GM12878 (cell line): ENCODE results near the gene BTBD9. TPM values are rescaled to one million over a fixed set of nuclear protein-coding genes. Genes with fewer than 3 reads are reported as not detected.

Experiments
- ATAC-seq: fragments of 200-7000 bp; cut with Tn5 transposase; 3 replicates; pipeline ENCODE4 v1.9.1; 2020; ENCODE audit warnings: mild to moderate bottlenecking, moderate library complexity
- BruUV-seq: library from RNA; stranded (reverse); fragments of 400-500 nt; replicated peaks from 2 replicates; lab custom pipeline; 2021; lab: Mats Ljungman, UMichigan
- CTCF ChIA-PET: fragments of 300-600 bp; sonication (Branson Sonifier 250); formaldehyde crosslinking; extraction: SDS; loops from one replicate; lab custom pipeline; 2021; ENCODE audit warnings: inconsistent platforms; lab: Yijun Ruan, JAX
- POLR2A ChIA-PET: fragments of 350-600 bp; formaldehyde crosslinking; extraction: SDS; loops from one replicate; lab custom pipeline; 2021; ENCODE audit warnings: inconsistent platforms; lab: Charles Lee
- RAD21 ChIA-PET: fragments of 300-600 bp; sonication (Branson Sonifier 250); formaldehyde crosslinking; loops from one replicate; lab custom pipeline; 2023; ENCODE audit warnings: antibody characterized with exemption; ENCODE audit not compliant: unreplicated experiment; lab: Charles Lee
- SMC1A ChIA-PET: fragments of 300-600 bp; sonication (Branson Sonifier 250); formaldehyde crosslinking; loops from one replicate; lab custom pipeline; 2023; ENCODE audit not compliant: unreplicated experiment, uncharacterized antibody; lab: Charles Lee
- DNase-seq: peaks from one replicate; pipeline ENCODE4 v3.0.0-alpha.2; 2011; ENCODE audit warnings: low read depth, low spot score
- FAIRE-seq: peaks from 3 replicates; lab custom pipeline; 2011; peaks lifted over from hg19 to GRCh38; lab: Jason Lieb, UNC
- H2AFZ ChIP-seq: 2 replicates; pipeline ENCODE4 v1.6.0; 2011; ENCODE audit warnings: low read depth, low read length, control low read depth; ENCODE audit not compliant: control insufficient read depth
- H3K27ac ChIP-seq: 2 replicates; pipeline ENCODE4 v1.5.1; 2011; ENCODE audit warnings: control low read depth; ENCODE audit not compliant: control insufficient read depth, insufficient read depth
- H3K27me3 ChIP-seq, 2 experiments: replicated peaks in 1 of 2; 2 replicates each; pipeline versions ENCODE4 v1.6.0 to v1.6.1; 2011; ENCODE audit warnings: low read length in 1 of 2; ENCODE audit not compliant: control insufficient read depth in 2 of 2, insufficient read depth in 2 of 2
- H3K36me3 ChIP-seq, 2 experiments: 2 replicates each; pipeline ENCODE4 v1.5.1; 2011; ENCODE audit warnings: low read length in 1 of 2; ENCODE audit not compliant: control insufficient read depth in 2 of 2, insufficient read depth in 2 of 2
- H3K4me1 ChIP-seq: 2 replicates; pipeline ENCODE4 v1.6.1; 2011; ENCODE audit warnings: mild to moderate bottlenecking, low read length, moderate library complexity, mixed read lengths; ENCODE audit not compliant: control insufficient read depth, insufficient read depth
- H3K4me2 ChIP-seq: 2 replicates; pipeline ENCODE4 v1.6.0; 2011; ENCODE audit warnings: control low read depth; ENCODE audit not compliant: control insufficient read depth, insufficient read depth
- H3K4me3 ChIP-seq: fragments of 200-600 bp; sonication (generic); 2 replicates; pipeline ENCODE4 v1.5.1; 2016
- H3K79me2 ChIP-seq: 2 replicates; pipeline ENCODE4 v1.6.0; 2011; ENCODE audit warnings: low read length; ENCODE audit not compliant: control insufficient read depth, insufficient read depth
- H3K9ac ChIP-seq: 2 replicates; pipeline ENCODE4 v1.8.0; 2011; ENCODE audit warnings: low read length, control low read depth, mixed read lengths; ENCODE audit not compliant: control insufficient read depth, insufficient read depth
- H3K9me3 ChIP-seq: replicated peaks from 3 replicates; pipeline ENCODE4 v1.5.1; 2011; ENCODE audit warnings: mild to moderate bottlenecking, low read length; ENCODE audit not compliant: control insufficient read depth, insufficient read depth
- H4K20me1 ChIP-seq: 2 replicates; pipeline ENCODE4 v1.6.0; 2011; ENCODE audit not compliant: control insufficient read depth, insufficient read depth
- BACH1 ChIP-seq: fragments of 450-650 bp; IDR thresholded peaks from 2 replicates; pipeline ENCODE4 v1.6.1; 2017; ENCODE audit warnings: mild to moderate bottlenecking, borderline replicate concordance
- CBX3 ChIP-seq: fragments of 200-600 bp; sonication (generic); IDR thresholded peaks from 2 replicates; pipeline ENCODE4 v1.6.1; 2016; ENCODE audit warnings: low read depth, borderline replicate concordance
- EZH2 ChIP-seq: IDR thresholded peaks from 2 replicates; pipeline ENCODE4 v1.6.1; 2012; ENCODE audit warnings: low read depth, mild to moderate bottlenecking, control low read depth, inconsistent platforms, low read length, borderline replicate concordance; ENCODE audit not compliant: control insufficient read depth
- FOXK2 ChIP-seq: fragments of 450-650 bp; IDR thresholded peaks from 2 replicates; pipeline ENCODE4 v1.6.1; 2017; ENCODE audit warnings: mild to moderate bottlenecking, moderate library complexity
- IKZF1 ChIP-seq: fragments of 450-650 bp; conservative IDR thresholded peaks from 2 replicates; pipeline ENCODE4 v1.6.1; 2017; ENCODE audit warnings: antibody characterized with exemption, mild to moderate bottlenecking
- NBN ChIP-seq: fragments of 450-650 bp; IDR thresholded peaks from 2 replicates; pipeline ENCODE4 v1.6.1; 2016
- PAX8 ChIP-seq: fragments of 450-650 bp; IDR thresholded peaks from 2 replicates; pipeline ENCODE4 v1.6.1; 2017; ENCODE audit warnings: mild to moderate bottlenecking, moderate library complexity
- RAD51 ChIP-seq: fragments of 450-650 bp; IDR thresholded peaks from 2 replicates; pipeline ENCODE4 v1.6.1; 2016; ENCODE audit warnings: moderate library complexity, mild to moderate bottlenecking, inconsistent platforms
- RELA ChIP-seq: fragments of 450-650 bp; IDR thresholded peaks from 2 replicates; pipeline ENCODE4 v1.8.0; 2014; ENCODE audit warnings: borderline replicate concordance; ENCODE audit not compliant: partially characterized antibody
- SIX5 ChIP-seq: IDR thresholded peaks from 2 replicates; pipeline ENCODE4 v1.6.1; 2011; ENCODE audit warnings: mild to moderate bottlenecking, low read depth, low read length, moderate library complexity; ENCODE audit not compliant: severe bottlenecking
- SMC3 ChIP-seq: IDR thresholded peaks from 2 replicates; pipeline ENCODE4 v1.6.1; 2011; ENCODE audit warnings: low read length, improper control_type of control experiment, borderline replicate concordance
- STAT3 ChIP-seq: IDR thresholded peaks from 2 replicates; pipeline ENCODE4 v1.6.1; 2011; ENCODE audit warnings: low read depth, low read length, improper control_type of control experiment
- TBL1XR1 ChIP-seq: IDR thresholded peaks from 2 replicates; pipeline ENCODE4 v1.6.1; 2012; ENCODE audit warnings: low read depth, low read length, improper control_type of control experiment
- ZBTB11 ChIP-seq: fragments of 450-650 bp; formaldehyde crosslinking; IDR thresholded peaks from 2 replicates; pipeline ENCODE4 v1.5.0; 2022; ENCODE audit warnings: mild to moderate bottlenecking, missing genetic modification characterization
- ZBTB40 ChIP-seq: fragments of 450-650 bp; IDR thresholded peaks from 2 replicates; pipeline ENCODE4 v1.6.1; 2016; ENCODE audit warnings: mild to moderate bottlenecking, moderate library complexity, borderline replicate concordance
- ZNF207 ChIP-seq: fragments of 450-650 bp; IDR thresholded peaks from 2 replicates; pipeline ENCODE4 v1.6.1; 2014; ENCODE audit warnings: antibody characterized with exemption, mild to moderate bottlenecking, borderline replicate concordance
- ZNF274 ChIP-seq: IDR thresholded peaks from one replicate; pipeline ENCODE4 v1.8.0; 2011; ENCODE audit not compliant: insufficient read length, insufficient read depth
- ZNF622 ChIP-seq: fragments of 450-650 bp; IDR thresholded peaks from 2 replicates; pipeline ENCODE4 v1.6.1; 2017; ENCODE audit warnings: mild to moderate bottlenecking, inconsistent platforms
- WGBS: methylation state at CpG from one replicate; pipeline ENCODE4 v1.1.6; 2016; ENCODE audit warnings: low lambda C conversion rate; ENCODE audit not compliant: insufficient replicate concordance, insufficient coverage; ENCODE audit errors: missing lambda C conversion rate; 5-methylcytosine and 5-hydroxymethylcytosine counted together
- in situ Hi-C: fragments of 300-500 bp; cut with MboI; formaldehyde crosslinking; loops from 9 replicates; pipeline ENCODE4 v1.14.3; 2018; ENCODE audit warnings: mixed read lengths
- intact Hi-C: fragments of 100-400 bp; cut with micrococcal nuclease; formaldehyde crosslinking; loops from one replicate; pipeline ENCODE4 v1.14.2; 2022; ENCODE audit not compliant: unreplicated experiment
- polyA plus RNA-seq, 11 experiments: library from polyadenylated mRNA; depleted of rRNA in 4 of 11; unstranded in 6 of 11; stranded (reverse) in 5 of 11; fragments of >200 nt; fragmentation: Nextera tagmentation in 4 of 11; fragmentation: Illumina TruSeq in 1 of 11; extraction: Ambion mirVana in 4 of 11; extraction: Trizol in 1 of 11; gene quantifications; 1 replicate in 1 of 11; 2 replicates in 10 of 11; pipeline versions ENCODE4 v1.2.1 to v1.2.3, GENCODE V29; 2011 to 2016; ENCODE audit warnings: inconsistent platforms in 2 of 11, missing spikeins in 2 of 11, low read depth in 1 of 11
- total RNA-seq, 4 experiments: library from RNA; depleted of rRNA in 3 of 4; stranded (reverse); fragments of >200 nt in 3 of 4; fragmentation: Illumina TruSeq in 1 of 4; extraction: Trizol in 1 of 4; gene quantifications; 2 replicates each; pipeline versions ENCODE4 v1.2.1 to v1.2.3, GENCODE V29; 2013 to 2021

The BTBD9 gene
- total and polyA plus RNA-seq, 10 of the 15 experiments (the other 5 are each of a cell fraction or from before 2014, with no cell fraction given), result 0.22 to 8.6 (median 4.6) TPM

GRCh38 chr6:38498805-38499445 lies 140.8 kb downstream of the BTBD9 start:
- intact Hi-C loops (loop anchor here (10.0 kb wide), 1 partner anchor 324 kb away; no protein-coding TSS in a partner anchor), in situ Hi-C loops (loop anchor here (10.0 kb wide), 1 partner anchor 714 kb away; no protein-coding TSS in a partner anchor)
- DNase-seq, result no peak
- Histone ChIP-seq H3K9me3 (no peaks in the 10 kb centered on the region), H3K4me2 (no peak overlapping the region), H3K4me1 (0 out of 2 replicates have a peak, but pooled peaks cover 6% of the 10 kb centered on the region), H3K4me3 (no peak overlapping the region), H3K27ac (no peak overlapping the region), H3K27me3 (no peaks in the 10 kb centered on the region), H3K36me3 (no peaks in the 10 kb centered on the region), H3K9ac (no peak overlapping the region), H2AFZ (no peak overlapping the region), H4K20me1 (no peaks in the 10 kb centered on the region), H3K79me2 (no peaks in the 10 kb centered on the region)
- WGBS, result 65% methylated on average over 5 of the region's 5 CpGs
- BruUV-seq, result no TSS peak
- CTCF ChIA-PET, result interaction anchor here (0.7 to 5.4 kb wide), 5 partner anchors 10 to 708 kb away, joined by 3 to 67 read pairs (median 3); no protein-coding TSS in a partner anchor
- SMC1A ChIA-PET, result interaction anchor here (1.0 to 5.2 kb wide), 3 partner anchors 71 to 465 kb away, joined by 3 to 33 read pairs (median 4); no protein-coding TSS in a partner anchor
- RAD21 ChIA-PET, result no interaction called here
- no peak for ATAC-seq
- POLR2A ChIA-PET, result interaction anchor here (0.7 kb wide), 2 partner anchors 221 to 391 kb away, joined by 3 read pairs; no protein-coding TSS in a partner anchor
- FAIRE-seq, result no peak
- no peak for TF ChIP-seq CBX3
- TF ChIP-seq RELA, result no peak
- TF ChIP-seq EZH2, result no peak
- no peak for TF ChIP-seq BACH1
- no peak for TF ChIP-seq PAX8
- no peak for TF ChIP-seq NBN
- no peak for TF ChIP-seq SMC3
- TF ChIP-seq ZNF207, result no peak
- no peak for TF ChIP-seq ZNF274
- TF ChIP-seq STAT3, result no peak
- TF ChIP-seq RAD51, result no peak
- no peak for TF ChIP-seq FOXK2
- TF ChIP-seq ZBTB40, result no peak
- no peak for TF ChIP-seq IKZF1
- no peak for TF ChIP-seq TBL1XR1
- TF ChIP-seq SIX5, result no peak
- no peak for TF ChIP-seq ZBTB11
- no peak for TF ChIP-seq ZNF622
